ENCODE measurements around the gene MLLT10.
A peak's percentile ranks its signal among the peaks of the same experiment; 100 is the strongest.
"Not testable (repeated sequence)": the region's sequence is repeated elsewhere in the genome, so short reads cannot be mapped to it uniquely, and the experiment has no call there.

MLLT10 gene

GRCh38 chr10:21587391-21587790 is 53.4 kb downstream of the MLLT10 start:
- DNase-seq, result no peak

- not testable (repeated sequence) for DNase-seq
Observed at GRCh38 chr10:21588159-21588558, 54.1 kb downstream of the MLLT10 start.

- no peak for DNase-seq
Observed at GRCh38 chr10:21593986-21594385, 60.0 kb downstream of the MLLT10 start.

- no peak for DNase-seq
Observed at GRCh38 chr10:21599582-21599981, 65.5 kb downstream of the MLLT10 start.

- no peak for DNase-seq
Observed at GRCh38 chr10:21600804-21601433, 66.9 kb downstream of the MLLT10 start.

- no peak for DNase-seq
Observed at GRCh38 chr10:21602313-21602712, 68.3 kb downstream of the MLLT10 start.

- DNase-seq, result no peak
Observed at GRCh38 chr10:21603721-21604120, 69.7 kb downstream of the MLLT10 start.

GRCh38 chr10:21604651-21605050 is 70.6 kb downstream of the MLLT10 start:
- DNase-seq, result no peak

- DNase-seq, result no peak
Observed at GRCh38 chr10:21607907-21608306, 73.9 kb downstream of the MLLT10 start.

- DNase-seq, result no peak
Observed at GRCh38 chr10:21614000-21614399, 80.0 kb downstream of the MLLT10 start.

GRCh38 chr10:21617267-21617666 is 83.2 kb downstream of the MLLT10 start:
- peak; percentile 63 to 71 for DNase-seq

GRCh38 chr10:21623291-21623690 is 89.3 kb downstream of the MLLT10 start:
- DNase-seq, result no peak

GRCh38 chr10:21624421-21624820 is 90.4 kb downstream of the MLLT10 start:
- not testable (repeated sequence) for DNase-seq

GRCh38 chr10:21624951-21625350 is 90.9 kb downstream of the MLLT10 start:
- no peak for DNase-seq

GRCh38 chr10:21625623-21626229 is 91.7 kb downstream of the MLLT10 start:
- no peak for DNase-seq

GRCh38 chr10:21626457-21627161 is 92.6 kb downstream of the MLLT10 start:
- DNase-seq, result no peak

- DNase-seq, result no peak
Observed at GRCh38 chr10:21627331-21627730, 93.3 kb downstream of the MLLT10 start.

- no peak for DNase-seq
Observed at GRCh38 chr10:21628023-21628422, 94.0 kb downstream of the MLLT10 start.

- not testable (repeated sequence) for DNase-seq
Observed at GRCh38 chr10:21628645-21629044, 94.6 kb downstream of the MLLT10 start.

- DNase-seq, result no peak
Observed at GRCh38 chr10:21634599-21635365, 100.8 kb downstream of the MLLT10 start.

- DNase-seq, result no peak
Observed at GRCh38 chr10:21637795-21638194, 103.8 kb downstream of the MLLT10 start.

GRCh38 chr10:21638681-21639080 is 104.6 kb downstream of the MLLT10 start:
- no peak for DNase-seq

- DNase-seq, result no peak
Observed at GRCh38 chr10:21648040-21648439, 114.0 kb downstream of the MLLT10 start.
